NCI-H2029 treated with DMSO at 0.1 percent for 48 hours (cell line): ENCODE data around the gene MAST2.
A peak's percentile ranks its signal among the peaks of the same experiment; 100 is the strongest.
"Not testable (repeated sequence)": the region's sequence is repeated elsewhere in the genome, so short reads cannot be mapped to it uniquely, and the experiment has no call there.

Experiments
- DNase-seq: peaks from one replicate; lab custom pipeline; 2025; lab: John Stamatoyannopoulos, UW

MAST2 gene

GRCh38 chr1:45814776-45815175 is 11.4 kb downstream of the MAST2 start:
- DNase-seq, result no peak

- DNase-seq, result no peak
These were observed 12.5 kb downstream of the MAST2 start for GRCh38 chr1:45815667-45816458.

GRCh38 chr1:45820173-45820572 is 16.8 kb downstream of the MAST2 start:
- DNase-seq, result no peak

GRCh38 chr1:45820788-45821187 is 17.4 kb downstream of the MAST2 start:
- DNase-seq, result no peak

GRCh38 chr1:45822644-45823043 is 19.2 kb downstream of the MAST2 start:
- no peak for DNase-seq

GRCh38 chr1:45824607-45825006 is 21.2 kb downstream of the MAST2 start:
- no peak for DNase-seq

- DNase-seq, result no peak
These were observed 23.8 kb downstream of the MAST2 start for GRCh38 chr1:45827256-45827655.

GRCh38 chr1:45828841-45829240 is 25.4 kb downstream of the MAST2 start:
- no peak for DNase-seq

- no peak for DNase-seq
These were observed 29.9 kb downstream of the MAST2 start for GRCh38 chr1:45833361-45833760.

GRCh38 chr1:45834689-45835088 is 31.3 kb downstream of the MAST2 start:
- DNase-seq, result no peak

- no peak for DNase-seq
These were observed 33.0 kb downstream of the MAST2 start for GRCh38 chr1:45836451-45836850.

GRCh38 chr1:45836861-45837260 is 33.4 kb downstream of the MAST2 start:
- not testable (repeated sequence) for DNase-seq

GRCh38 chr1:45838322-45838721 is 34.9 kb downstream of the MAST2 start:
- not testable (repeated sequence) for DNase-seq

GRCh38 chr1:45840704-45841103 is 37.3 kb downstream of the MAST2 start:
- peak; percentile 35 for DNase-seq

GRCh38 chr1:45842786-45843185 is 39.4 kb downstream of the MAST2 start:
- DNase-seq, result no peak

GRCh38 chr1:45843474-45843905 is 40.1 kb downstream of the MAST2 start:
- no peak for DNase-seq

GRCh38 chr1:45844000-45844399 is 40.6 kb downstream of the MAST2 start:
- not testable (repeated sequence) for DNase-seq

GRCh38 chr1:45846931-45847330 is 43.5 kb downstream of the MAST2 start:
- DNase-seq, result no peak

- DNase-seq, result no peak
These were observed 44.7 kb downstream of the MAST2 start for GRCh38 chr1:45848097-45848496.

- no peak for DNase-seq
These were observed 45.3 kb downstream of the MAST2 start for GRCh38 chr1:45848714-45849113.

GRCh38 chr1:45850017-45850416 is 46.6 kb downstream of the MAST2 start:
- DNase-seq, result no peak

GRCh38 chr1:45854724-45855123 is 51.3 kb downstream of the MAST2 start:
- no peak for DNase-seq

- no peak for DNase-seq
These were observed 53.8 kb downstream of the MAST2 start for GRCh38 chr1:45857101-45857700.
